Uterus (tissue), 2 donors: ENCODE measurements around the gene CHCHD5.

Source experiments
- CTCF ChIP-seq, 4 experiments: fragments of 200-600 bp in 2 of 4; fragments of 450-650 bp in 2 of 4; sonication (generic) in 2 of 4; IDR thresholded peaks; one replicate each; pipeline ENCODE4 v1.5.1; 2016 to 2019; ENCODE audit warnings: antibody characterized with exemption in 4 of 4, mild to moderate bottlenecking in 2 of 4, moderate library complexity in 1 of 4
- POLR2A ChIP-seq, 2 donors: fragments of 450-650 bp; IDR thresholded peaks; one replicate each; pipeline ENCODE4 v1.6.1; 2016; ENCODE audit warnings: antibody characterized with exemption in 2 of 2, mild to moderate bottlenecking in 1 of 2, moderate library complexity in 1 of 2

GRCh38 chr2:112585400-112585799 is 991 bp downstream of the CHCHD5 start:
- TF ChIP-seq POLR2A (IDR thresholded peaks at IDR 0.05) (no peak), CTCF (IDR thresholded peaks at IDR 0.05) (no peak)
